GM18858 (cell line): ENCODE results near the gene NKD2.

Experiments used
- ATAC-seq: cut with Tn5 transposase; IDR thresholded peaks from one replicate; pipeline ENCODE4 v1.9.1; 2021; ENCODE audit not compliant: unreplicated experiment

NKD2 gene

GRCh38 chr5:1028481-1029281 lies 20.1 kb downstream of the NKD2 start:
- no peak for ATAC-seq

- no peak for ATAC-seq
Observed at GRCh38 chr5:1029282-1029944, 20.8 kb downstream of the NKD2 start.

- ATAC-seq = no peak
Observed at GRCh38 chr5:1029945-1030625, 21.5 kb downstream of the NKD2 start.

GRCh38 chr5:1030801-1031271 lies 22.2 kb downstream of the NKD2 start:
- ATAC-seq = no peak

- no peak for ATAC-seq
Observed at GRCh38 chr5:1031306-1031959, 22.8 kb downstream of the NKD2 start.

GRCh38 chr5:1032011-1032410 lies 23.4 kb downstream of the NKD2 start:
- ATAC-seq = no peak

DNA sequence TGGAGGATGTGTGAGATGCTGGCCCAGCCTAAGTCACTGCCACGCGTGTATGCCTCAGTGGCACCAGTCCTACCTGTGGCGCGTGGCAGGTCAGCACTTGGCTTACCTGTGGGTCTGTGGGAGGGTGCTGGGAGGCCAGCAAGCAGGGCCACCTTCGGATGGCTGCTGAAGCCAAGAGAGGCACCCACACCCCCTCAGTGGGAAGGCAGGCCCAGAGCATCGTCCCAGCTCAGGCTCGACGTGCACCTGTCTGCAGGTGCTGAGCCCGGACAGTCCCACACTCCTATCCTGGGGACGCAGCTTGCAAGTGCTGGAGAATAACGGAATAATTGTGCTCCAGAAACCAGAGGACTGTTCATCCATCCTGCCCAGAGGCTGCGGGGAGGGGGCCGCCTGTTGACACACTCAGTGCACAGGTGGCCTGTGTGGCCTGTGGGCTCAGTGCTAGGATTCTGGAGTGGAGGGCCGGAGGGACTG lies 24.0 kb downstream of the NKD2 start:
- no peak for ATAC-seq

DNA sequence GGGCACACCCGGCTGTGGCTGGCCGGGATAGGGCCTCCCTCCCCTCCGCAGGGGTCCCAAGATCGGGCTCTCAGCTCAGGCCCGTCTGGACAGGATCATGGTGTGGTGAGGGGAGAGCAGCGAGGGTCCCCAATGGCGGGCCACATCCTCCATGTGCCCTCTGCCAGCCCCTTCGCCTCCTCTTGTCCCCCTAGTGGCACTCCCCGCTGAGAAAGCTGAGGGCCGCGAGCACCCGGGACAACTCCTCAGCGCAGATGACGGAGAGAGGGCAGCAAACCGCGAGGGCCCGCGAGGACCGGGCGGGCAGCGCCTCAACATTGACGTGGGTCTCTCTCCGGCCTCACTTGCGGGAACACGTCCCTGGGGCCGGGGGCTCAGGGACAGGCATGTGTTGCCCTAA lies 24.6 kb downstream of the NKD2 start:
- no peak for ATAC-seq

DNA sequence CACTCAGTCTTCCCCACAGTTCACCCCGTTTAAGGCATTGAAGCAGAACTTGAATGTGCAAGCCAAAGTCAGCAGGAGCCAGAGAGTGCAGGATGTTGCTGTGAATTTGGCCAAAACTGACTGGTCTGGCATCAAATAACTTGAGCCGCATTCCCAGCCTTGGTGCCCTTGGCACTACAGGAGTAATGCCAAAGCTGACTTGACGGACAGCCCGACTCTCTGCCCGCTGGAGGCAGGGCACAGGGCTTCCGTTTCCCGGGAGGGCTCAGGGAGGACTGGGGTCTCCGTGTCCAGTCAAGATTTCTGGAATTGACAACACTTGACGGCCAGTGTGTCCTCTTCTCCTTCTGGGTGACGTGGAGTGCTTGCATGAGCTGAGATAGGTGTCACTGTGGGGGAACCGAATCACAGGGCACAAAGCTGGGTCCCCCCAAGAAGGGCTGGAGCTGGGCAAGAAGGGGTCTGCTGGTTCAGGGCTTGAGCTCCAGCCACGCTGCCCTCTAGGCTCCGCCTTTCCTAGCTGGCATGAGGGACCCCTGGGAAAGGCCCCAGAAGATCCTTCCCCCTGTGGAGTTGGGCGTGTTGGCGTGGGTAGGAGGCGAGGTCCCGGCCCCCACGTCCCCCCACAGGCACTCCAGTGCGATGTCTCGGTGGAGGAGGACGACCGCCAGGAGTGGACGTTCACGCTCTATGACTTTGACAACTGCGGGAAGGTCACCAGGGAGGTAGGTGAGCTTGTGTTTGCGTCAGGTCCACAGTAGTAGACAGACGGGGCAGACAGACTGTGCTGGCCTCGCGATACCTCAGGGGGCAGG lies 25.2 kb downstream of the NKD2 start:
- ATAC-seq = no peak

DNA sequence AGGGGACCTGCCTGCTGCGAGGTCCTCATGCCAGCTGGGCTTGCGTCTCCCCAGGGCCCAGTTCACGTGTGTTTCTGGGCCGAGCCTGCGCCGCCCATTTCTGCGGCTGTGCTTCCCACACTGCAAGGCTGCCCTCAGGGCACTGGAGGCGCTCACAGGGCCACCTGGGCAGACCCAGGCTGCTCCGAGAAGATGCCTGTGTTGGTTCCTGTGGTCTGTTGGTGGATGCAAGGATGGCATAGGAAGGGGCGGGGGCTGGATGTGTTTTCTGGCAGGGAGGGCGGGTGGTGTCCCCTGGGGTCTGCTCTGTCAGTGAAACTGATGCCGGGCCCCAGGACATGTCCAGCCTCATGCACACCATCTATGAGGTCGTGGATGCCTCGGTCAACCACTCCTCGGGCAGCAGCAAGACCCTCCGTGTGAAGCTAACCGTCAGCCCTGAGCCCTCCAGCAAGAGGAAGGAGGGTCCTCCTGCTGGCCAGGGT lies 25.9 kb downstream of the NKD2 start:
- no peak for ATAC-seq

DNA sequence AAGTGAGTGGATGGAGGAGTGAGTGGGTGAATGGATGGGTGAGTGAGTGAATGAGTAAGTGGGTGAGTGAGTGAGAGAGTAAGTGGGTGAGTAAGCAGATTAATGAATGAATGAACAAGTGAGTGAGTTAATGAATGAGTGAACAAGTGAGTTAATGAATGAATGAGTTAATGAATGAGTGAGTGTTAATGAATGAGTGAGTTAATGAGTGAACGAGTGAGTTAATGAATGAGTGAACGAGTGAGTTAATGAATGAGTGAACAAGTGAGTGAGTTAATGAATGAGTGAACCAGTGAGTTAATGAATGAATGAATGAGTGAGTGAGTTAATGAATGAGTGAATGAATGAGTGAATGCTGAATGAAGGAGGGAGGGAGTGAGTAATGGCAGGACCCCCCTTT lies 26.4 kb downstream of the NKD2 start:
- ATAC-seq = no peak

DNA sequence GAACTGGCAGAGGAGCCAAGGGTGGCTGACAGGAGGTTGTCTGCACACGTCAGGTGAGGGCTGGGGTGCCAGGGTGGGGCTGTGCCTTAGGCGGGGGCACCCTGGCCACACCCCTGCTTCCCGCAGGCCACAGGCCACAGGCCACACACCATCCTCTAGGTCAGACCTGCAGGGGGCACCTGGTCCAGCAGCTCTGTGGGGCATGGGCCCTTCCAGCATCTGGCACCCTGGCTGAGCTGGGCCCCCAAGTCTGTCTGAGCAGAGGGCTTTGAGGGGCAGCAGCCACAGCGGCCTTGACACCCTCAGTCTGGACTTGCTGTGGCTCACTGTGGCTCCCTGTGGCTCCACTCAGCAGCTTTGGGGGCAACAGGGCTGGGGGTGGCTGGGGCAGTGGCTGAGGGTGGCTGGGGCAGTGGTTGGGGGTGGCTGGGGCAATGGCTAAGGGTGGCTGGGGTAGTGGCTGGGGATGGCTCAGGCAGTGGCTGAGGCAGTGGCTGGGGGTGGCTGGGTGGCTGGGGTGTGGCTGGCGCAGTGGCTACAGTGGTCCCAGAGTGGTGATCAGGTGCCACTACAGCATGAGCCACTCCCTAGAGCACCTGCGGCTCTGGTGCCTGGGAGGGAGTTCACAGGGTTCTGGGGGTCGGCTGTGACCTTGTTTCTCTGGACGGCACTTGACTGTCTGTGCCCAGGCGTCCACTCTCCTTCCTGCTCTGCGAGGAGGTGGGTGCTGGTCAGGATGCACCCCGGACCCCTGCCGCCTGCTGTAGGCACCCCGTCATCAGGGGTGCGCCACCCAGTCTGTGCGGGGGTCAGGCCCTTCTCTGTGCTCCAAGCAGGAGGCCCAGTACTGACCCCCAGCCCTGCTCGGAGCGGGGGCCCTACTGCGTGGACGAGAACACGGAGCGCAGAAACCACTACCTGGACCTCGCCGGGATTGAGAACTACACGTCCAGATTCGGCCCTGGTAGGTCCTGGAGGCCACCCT lies 27.1 kb downstream of the NKD2 start:
- ATAC-seq = no peak

DNA sequence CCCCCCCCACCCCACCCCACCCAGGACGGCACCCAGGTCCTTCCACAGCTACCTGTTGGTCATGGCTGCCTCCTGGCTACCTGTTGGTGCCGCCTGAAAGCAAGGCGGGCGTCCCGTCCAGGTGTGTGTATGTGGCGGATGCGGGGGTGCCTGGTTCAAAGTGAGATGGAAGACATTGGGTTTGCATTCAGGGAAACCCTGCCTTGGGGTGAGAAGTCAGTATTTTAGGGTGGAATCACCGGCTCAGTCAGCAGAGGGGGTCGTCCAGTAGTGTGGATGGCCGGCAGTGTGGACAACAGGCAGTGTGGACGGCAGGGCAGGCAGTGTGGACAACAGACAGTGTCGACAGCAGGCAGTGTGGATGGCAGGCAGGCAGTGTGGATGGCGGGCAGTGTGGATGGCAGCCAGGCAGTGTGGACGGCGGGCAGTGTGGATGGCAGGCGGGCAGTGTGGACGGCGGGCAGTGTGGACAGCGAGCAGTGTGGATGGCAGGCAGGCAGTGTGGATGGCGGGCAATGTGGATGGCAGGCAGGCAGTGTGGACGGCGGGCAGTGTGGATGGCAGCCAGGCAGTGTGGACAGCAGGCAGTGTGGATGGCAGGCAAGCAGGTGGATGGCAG lies 28.0 kb downstream of the NKD2 start:
- no peak for ATAC-seq

DNA sequence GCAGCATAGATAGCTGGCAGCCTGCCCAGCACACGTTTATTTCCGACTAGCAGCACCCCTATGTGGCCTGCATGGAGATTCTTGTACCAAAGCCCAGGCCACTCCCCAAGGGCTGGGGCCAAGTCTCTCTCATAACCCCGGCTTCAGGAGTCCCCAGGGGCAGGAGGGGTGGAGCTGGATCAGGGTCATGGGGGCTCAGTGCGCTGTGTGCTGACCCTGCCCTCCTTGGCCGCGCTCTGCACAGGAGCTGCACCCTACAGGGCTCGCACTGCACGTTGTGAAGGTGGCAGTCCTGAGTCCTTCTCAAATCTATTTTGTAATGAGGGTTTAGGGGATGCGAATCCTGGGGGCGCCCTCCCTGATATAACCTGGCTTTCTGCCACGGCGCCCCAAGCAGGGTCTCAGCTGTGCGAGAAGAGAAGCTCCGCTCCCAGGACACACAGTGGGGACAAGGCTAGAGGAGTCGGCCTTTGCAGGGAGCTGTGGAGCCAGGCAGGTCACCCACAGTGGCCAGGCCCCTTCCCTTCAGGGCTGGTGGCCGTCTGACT lies 28.6 kb downstream of the NKD2 start:
- ATAC-seq = no peak

DNA sequence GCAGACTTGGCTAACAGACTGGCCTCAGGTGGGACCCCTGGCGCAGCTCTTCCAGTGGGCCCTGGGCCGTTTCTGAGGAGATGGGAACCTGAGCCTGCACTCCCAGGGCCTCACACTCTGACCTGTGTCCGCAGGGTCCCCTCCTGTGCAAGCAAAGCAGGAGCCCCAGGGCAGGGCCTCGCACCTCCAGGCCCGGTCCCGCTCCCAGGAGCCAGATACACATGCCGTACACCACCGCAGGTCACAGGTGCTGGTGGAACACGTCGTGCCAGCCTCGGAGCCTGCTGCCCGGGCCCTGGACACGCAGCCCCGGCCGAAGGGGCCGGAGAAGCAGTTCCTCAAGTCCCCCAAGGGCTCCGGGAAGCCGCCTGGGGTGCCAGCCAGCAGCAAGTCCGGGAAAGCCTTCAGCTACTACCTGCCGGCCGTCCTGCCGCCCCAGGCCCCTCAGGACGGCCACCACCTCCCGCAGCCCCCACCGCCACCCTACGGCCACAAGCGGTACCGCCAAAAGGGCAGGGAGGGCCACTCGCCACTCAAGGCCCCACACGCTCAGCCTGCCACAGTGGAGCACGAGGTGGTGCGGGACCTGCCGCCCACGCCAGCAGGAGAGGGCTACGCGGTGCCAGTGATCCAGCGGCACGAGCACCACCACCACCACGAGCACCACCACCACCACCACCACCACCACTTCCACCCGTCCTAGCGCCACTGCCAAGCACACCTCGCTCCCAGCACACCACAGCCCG lies 29.2 kb downstream of the NKD2 start:
- no peak for ATAC-seq

GRCh38 chr5:1038417-1039209 lies 30.0 kb downstream of the NKD2 start:
- ATAC-seq = no peak

GRCh38 chr5:1039210-1039548 lies 30.6 kb downstream of the NKD2 start:
- ATAC-seq = no peak
